ENCODE results near the gene PDE7B. TPM values are rescaled to one million over a fixed set of nuclear protein-coding genes. Genes with fewer than 3 reads are reported as not detected.

Gene PDE7B
- total and polyA plus RNA-seq, 9 of the 15 experiments (the other 6 are each of a cell fraction or from before 2014, with no cell fraction given): 0.01 TPM; not detected in 8

GRCh38 chr6:136236466-136237293 lies 385.2 kb downstream of the PDE7B start (continued):
- TF ChIP-seq, protein P1, sequence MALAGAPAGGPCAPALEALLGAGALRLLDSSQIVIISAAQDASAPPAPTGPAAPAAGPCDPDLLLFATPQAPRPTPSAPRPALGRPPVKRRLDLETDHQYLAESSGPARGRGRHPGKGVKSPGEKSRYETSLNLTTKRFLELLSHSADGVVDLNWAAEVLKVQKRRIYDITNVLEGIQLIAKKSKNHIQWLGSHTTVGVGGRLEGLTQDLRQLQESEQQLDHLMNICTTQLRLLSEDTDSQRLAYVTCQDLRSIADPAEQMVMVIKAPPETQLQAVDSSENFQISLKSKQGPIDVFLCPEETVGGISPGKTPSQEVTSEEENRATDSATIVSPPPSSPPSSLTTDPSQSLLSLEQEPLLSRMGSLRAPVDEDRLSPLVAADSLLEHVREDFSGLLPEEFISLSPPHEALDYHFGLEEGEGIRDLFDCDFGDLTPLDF (CRISPR knock-in tag; IDR thresholded peaks at IDR 0.05): no peak
- TF ChIP-seq TAF15 (IDR thresholded peaks at IDR 0.05; ENCODE audit: low read depth, low read length): no peak
- TF ChIP-seq BRCA1 (IDR thresholded peaks at IDR 0.05): no peak
- no peak for TF ChIP-seq BRCA1 (CRISPR knock-in tag; IDR thresholded peaks at IDR 0.05)
- TF ChIP-seq KHSRP (IDR thresholded peaks at IDR 0.05): no peak
- TF ChIP-seq, protein P2, sequence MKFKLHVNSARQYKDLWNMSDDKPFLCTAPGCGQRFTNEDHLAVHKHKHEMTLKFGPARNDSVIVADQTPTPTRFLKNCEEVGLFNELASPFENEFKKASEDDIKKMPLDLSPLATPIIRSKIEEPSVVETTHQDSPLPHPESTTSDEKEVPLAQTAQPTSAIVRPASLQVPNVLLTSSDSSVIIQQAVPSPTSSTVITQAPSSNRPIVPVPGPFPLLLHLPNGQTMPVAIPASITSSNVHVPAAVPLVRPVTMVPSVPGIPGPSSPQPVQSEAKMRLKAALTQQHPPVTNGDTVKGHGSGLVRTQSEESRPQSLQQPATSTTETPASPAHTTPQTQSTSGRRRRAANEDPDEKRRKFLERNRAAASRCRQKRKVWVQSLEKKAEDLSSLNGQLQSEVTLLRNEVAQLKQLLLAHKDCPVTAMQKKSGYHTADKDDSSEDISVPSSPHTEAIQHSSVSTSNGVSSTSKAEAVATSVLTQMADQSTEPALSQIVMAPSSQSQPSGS (CRISPR knock-in tag; IDR thresholded peaks at IDR 0.05): no peak
- TF ChIP-seq ZNF232 (CRISPR knock-in tag; IDR thresholded peaks at IDR 0.05): no peak
- TF ChIP-seq RBFOX2 (IDR thresholded peaks at IDR 0.05; ENCODE audit: low read depth, low read length): peak; percentile 47
- TF ChIP-seq KAT2B (IDR thresholded peaks at IDR 0.05; ENCODE audit: low read depth, low read length): no peak
- TF ChIP-seq TSHZ1 (CRISPR knock-in tag; IDR thresholded peaks at IDR 0.05): no peak
- TF ChIP-seq NEUROD1 (IDR thresholded peaks at IDR 0.05; ENCODE audit: borderline replicate concordance, low read depth, low read length, partially characterized antibody): peak; percentile 79
- TF ChIP-seq HNRNPLL (IDR thresholded peaks at IDR 0.05; ENCODE audit: low read depth, low read length, poor library complexity, severe bottlenecking): no peak
- TF ChIP-seq FOXM1 (IDR thresholded peaks at IDR 0.05; ENCODE audit: low read depth): peak; percentile 63
- TF ChIP-seq FOXM1 (CRISPR knock-in tag; IDR thresholded peaks at IDR 0.05; ENCODE audit: low read depth): no peak
- TF ChIP-seq SRSF1 (IDR thresholded peaks at IDR 0.05; ENCODE audit: low read depth, low read length): no peak
- no peak for TF ChIP-seq MITF (IDR thresholded peaks at IDR 0.05)
- no peak for TF ChIP-seq BRF2 (IDR thresholded peaks at IDR 0.05; ENCODE audit: borderline replicate concordance, insufficient read depth, insufficient read length)
- TF ChIP-seq RBM22 (IDR thresholded peaks at IDR 0.05; ENCODE audit: low read depth, low read length, poor library complexity, severe bottlenecking): no peak
- TF ChIP-seq MEIS2 (IDR thresholded peaks at IDR 0.05; ENCODE audit: partially characterized antibody): peak; percentile 86
